ENCODE results near the gene RTL10.

- TF ChIP-seq TAF1 (IDR thresholded peaks at IDR 0.05; ENCODE audit: borderline replicate concordance, insufficient read depth, low read length) (no peak), POLR2AphosphoS5 (IDR thresholded peaks at IDR 0.05; ENCODE audit: low read depth, low read length) (no peak)
- TF ChIP-seq, protein P1, sequence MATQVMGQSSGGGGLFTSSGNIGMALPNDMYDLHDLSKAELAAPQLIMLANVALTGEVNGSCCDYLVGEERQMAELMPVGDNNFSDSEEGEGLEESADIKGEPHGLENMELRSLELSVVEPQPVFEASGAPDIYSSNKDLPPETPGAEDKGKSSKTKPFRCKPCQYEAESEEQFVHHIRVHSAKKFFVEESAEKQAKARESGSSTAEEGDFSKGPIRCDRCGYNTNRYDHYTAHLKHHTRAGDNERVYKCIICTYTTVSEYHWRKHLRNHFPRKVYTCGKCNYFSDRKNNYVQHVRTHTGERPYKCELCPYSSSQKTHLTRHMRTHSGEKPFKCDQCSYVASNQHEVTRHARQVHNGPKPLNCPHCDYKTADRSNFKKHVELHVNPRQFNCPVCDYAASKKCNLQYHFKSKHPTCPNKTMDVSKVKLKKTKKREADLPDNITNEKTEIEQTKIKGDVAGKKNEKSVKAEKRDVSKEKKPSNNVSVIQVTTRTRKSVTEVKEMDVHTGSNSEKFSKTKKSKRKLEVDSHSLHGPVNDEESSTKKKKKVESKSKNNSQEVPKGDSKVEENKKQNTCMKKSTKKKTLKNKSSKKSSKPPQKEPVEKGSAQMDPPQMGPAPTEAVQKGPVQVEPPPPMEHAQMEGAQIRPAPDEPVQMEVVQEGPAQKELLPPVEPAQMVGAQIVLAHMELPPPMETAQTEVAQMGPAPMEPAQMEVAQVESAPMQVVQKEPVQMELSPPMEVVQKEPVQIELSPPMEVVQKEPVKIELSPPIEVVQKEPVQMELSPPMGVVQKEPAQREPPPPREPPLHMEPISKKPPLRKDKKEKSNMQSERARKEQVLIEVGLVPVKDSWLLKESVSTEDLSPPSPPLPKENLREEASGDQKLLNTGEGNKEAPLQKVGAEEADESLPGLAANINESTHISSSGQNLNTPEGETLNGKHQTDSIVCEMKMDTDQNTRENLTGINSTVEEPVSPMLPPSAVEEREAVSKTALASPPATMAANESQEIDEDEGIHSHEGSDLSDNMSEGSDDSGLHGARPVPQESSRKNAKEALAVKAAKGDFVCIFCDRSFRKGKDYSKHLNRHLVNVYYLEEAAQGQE (IDR thresholded peaks at IDR 0.05; ENCODE audit: insufficient read depth in 1 of 2, low read depth in 2 of 2, low read length in 2 of 2), result no peak
Observed at GRCh38 chr22:19865141-19865829, 10.6 kb upstream of the RTL10 start.
